SK-N-SH (cell line): ENCODE data around the gene PRLR. TPM values are rescaled to one million over a fixed set of nuclear protein-coding genes. Genes with fewer than 3 reads are reported as not detected.

ENCODE experiments used
- CTCF ChIA-PET: fragments of 300-600, 350-600 bp; formaldehyde crosslinking; extraction: SDS; loops from one replicate; lab custom pipeline; 2021; lab: Yijun Ruan, JAX
- POLR2A ChIA-PET: fragments of 350-600 bp; sonication (Branson Sonifier 250); formaldehyde crosslinking; extraction: SDS; loops from one replicate; lab custom pipeline; 2020; ENCODE audit warnings: antibody characterized with exemption, inconsistent platforms; lab: Yijun Ruan, JAX
- DNase-seq: peaks from one replicate; pipeline ENCODE4 v3.0.0; 2012
- H2AFZ ChIP-seq: fragments of 200-600 bp; sonication (generic); 2 replicates; pipeline ENCODE4 v1.8.1; 2016; ENCODE audit warnings: antibody characterized with exemption, mild to moderate bottlenecking, low read depth
- H3F3A ChIP-seq: fragments of 200-600 bp; sonication (generic); replicated peaks from 2 replicates; pipeline ENCODE3; 2016; ENCODE audit warnings: antibody characterized with exemption, mild to moderate bottlenecking; ENCODE audit not compliant: insufficient read depth
- H3K27ac ChIP-seq, 2 experiments: fragments of 200-500 bp in 1 of 2; fragments of 200-600 bp in 1 of 2; sonication (Bioruptor generic) in 1 of 2; sonication (generic), shearing (Covaris generic) in 1 of 2; 2 replicates each; pipeline versions ENCODE4 v1.5.1 to v1.6.1; 2014 to 2016; ENCODE audit warnings: low read depth in 2 of 2, inconsistent platforms in 1 of 2, low read length in 1 of 2, mild to moderate bottlenecking in 1 of 2, mixed read lengths in 1 of 2
- H3K27me3 ChIP-seq: fragments of 200-600 bp; sonication (generic), shearing (Covaris generic); 2 replicates; pipeline ENCODE4 v1.6.1; 2016; ENCODE audit warnings: mixed run types; ENCODE audit not compliant: insufficient read depth
- H3K36me3 ChIP-seq, 2 experiments: fragments of 200-500 bp in 1 of 2; fragments of 200-600 bp in 1 of 2; sonication (Bioruptor generic) in 1 of 2; sonication (generic) in 1 of 2; replicated peaks in 1 of 2; 2 replicates each; pipeline versions ENCODE3 to v1.5.1; 2014 to 2016; ENCODE audit warnings: low read length in 1 of 2, mild to moderate bottlenecking in 1 of 2; ENCODE audit not compliant: insufficient read depth in 2 of 2, control insufficient read depth in 1 of 2
- H3K4me1 ChIP-seq, 2 experiments: fragments of 200-500 bp in 1 of 2; fragments of 200-600 bp in 1 of 2; sonication (Bioruptor generic) in 1 of 2; sonication (generic), shearing (Covaris generic) in 1 of 2; 2 replicates each; pipeline versions ENCODE4 v1.5.1 to v1.6.1; 2014 to 2016; ENCODE audit warnings: low read depth in 1 of 2, low read length in 1 of 2, mixed run types in 1 of 2; ENCODE audit not compliant: insufficient read depth in 2 of 2, control insufficient read depth in 1 of 2
- H3K4me2 ChIP-seq: fragments of 200-600 bp; sonication (generic), shearing (Covaris generic); 2 replicates; pipeline ENCODE4 v1.6.1; 2017; ENCODE audit warnings: mixed run types
- H3K4me3 ChIP-seq, 2 experiments: fragments of 200-500 bp in 1 of 2; fragments of 200-600 bp in 1 of 2; sonication (Bioruptor generic) in 1 of 2; sonication (generic), shearing (Covaris generic) in 1 of 2; 2 replicates each; pipeline versions ENCODE4 v1.5.1 to v1.8.1; 2014 to 2016; ENCODE audit warnings: low read depth in 2 of 2, inconsistent platforms in 1 of 2, low read length in 1 of 2, mild to moderate bottlenecking in 1 of 2, mixed read lengths in 1 of 2, moderate library complexity in 1 of 2
- H3K79me2 ChIP-seq: fragments of 200-600 bp; sonication (generic); 2 replicates; pipeline ENCODE4 v1.8.1; 2017; ENCODE audit warnings: mild to moderate bottlenecking; ENCODE audit not compliant: insufficient read depth
- H3K9ac ChIP-seq: fragments of 200-600 bp; sonication (generic); 2 replicates; pipeline ENCODE4 v1.6.1; 2017; ENCODE audit warnings: mixed run types
- H3K9me2 ChIP-seq: fragments of 200-600 bp; sonication (generic); 2 replicates; pipeline ENCODE4 v1.6.1; 2017; ENCODE audit warnings: mixed run types
- H3K9me3 ChIP-seq: fragments of 200-600 bp; sonication (generic); 2 replicates; pipeline ENCODE4 v1.6.1; 2017; ENCODE audit warnings: mixed run types, mild to moderate bottlenecking, moderate library complexity
- H4K20me1 ChIP-seq: fragments of 200-600 bp; sonication (generic); 2 replicates; pipeline ENCODE4 v1.6.1; 2017; ENCODE audit warnings: mild to moderate bottlenecking, mixed run types; ENCODE audit not compliant: insufficient read depth
- EP300 ChIP-seq, 2 experiments: IDR thresholded peaks; 2 replicates each; pipeline versions ENCODE4 v1.4.0 to v1.6.1; 2012; ENCODE audit warnings: borderline replicate concordance in 1 of 2, low read depth in 1 of 2, low read length in 1 of 2
- EZH2phosphoT487 ChIP-seq: fragments of 200-600 bp; sonication (generic); IDR thresholded peaks from 2 replicates; pipeline ENCODE4 v1.6.1; 2017; ENCODE audit warnings: low read depth, mixed run types, mild to moderate bottlenecking, antibody characterized with exemption, moderate library complexity, borderline replicate concordance
- FOSL2 ChIP-seq: IDR thresholded peaks from 2 replicates; pipeline ENCODE4 v1.4.0; 2012; ENCODE audit warnings: low read depth, mild to moderate bottlenecking, moderate library complexity, borderline replicate concordance
- FOXM1 ChIP-seq: IDR thresholded peaks from 2 replicates; pipeline ENCODE4 v1.4.0; 2012; ENCODE audit warnings: low read depth, mild to moderate bottlenecking
- JUND ChIP-seq: IDR thresholded peaks from 2 replicates; pipeline ENCODE4 v1.4.0; 2012
- MAX ChIP-seq: IDR thresholded peaks from 2 replicates; pipeline ENCODE4 v1.4.0; 2012; ENCODE audit warnings: low read depth
- MEF2A ChIP-seq: IDR thresholded peaks from 2 replicates; pipeline ENCODE4 v1.4.0; 2012; ENCODE audit warnings: low read depth, borderline replicate concordance
- MXI1 ChIP-seq: IDR thresholded peaks from 2 replicates; pipeline ENCODE4 v1.6.1; 2012; ENCODE audit warnings: mild to moderate bottlenecking, low read depth, low read length, improper control_type of control experiment
- POLR2AphosphoS5 ChIP-seq: IDR thresholded peaks from 2 replicates; pipeline ENCODE4 v1.6.1; 2012; ENCODE audit warnings: low read depth, low read length
- RFX5 ChIP-seq: IDR thresholded peaks from 2 replicates; pipeline ENCODE4 v1.6.1; 2012; ENCODE audit warnings: mild to moderate bottlenecking, improper control_type of control experiment, low read length
- RXRA ChIP-seq: IDR thresholded peaks from 2 replicates; pipeline ENCODE4 v1.4.0; 2012; ENCODE audit warnings: low read depth, mild to moderate bottlenecking, borderline replicate concordance
- TCF12 ChIP-seq: IDR thresholded peaks from 2 replicates; pipeline ENCODE4 v1.4.0; 2012
- WGBS: methylation state at CpG from one replicate; pipeline ENCODE4 v1.1.6; 2017; ENCODE audit warnings: low lambda C conversion rate; 5-methylcytosine and 5-hydroxymethylcytosine counted together
- polyA plus RNA-seq, 3 experiments: library from polyadenylated mRNA; depleted of rRNA; stranded (reverse); fragments of >200 nt; gene quantifications; 2 replicates each; pipeline ENCODE4 v1.2.3, GENCODE V29; 2012

Gene PRLR
- polyA plus RNA-seq (2012; rRNA removed): 0.13 and 0.34 TPM in 2 replicates
- polyA plus RNA-seq (2012; cell fraction: cytosol; rRNA removed): 0.06 and 0.17 TPM in 2 replicates
- 0.01 and 0.15 TPM in 2 replicates for polyA plus RNA-seq (2012; cell fraction: nucleus; rRNA removed)

GRCh38 chr5:35230038-35230611, at the start of gene PRLR:
PRLR (minus strand) TSS chr5:35230487; CDS start chr5:35089620, 140,867 bp downstream.
- H3K9me3 ChIP-seq: no peaks in the 10 kb centered on the region
- H3K4me1 ChIP-seq: peaks cover 0 to 9% of the 10 kb centered on the region in 2 experiments; a peak in 1 of 4 replicates
- no peaks in the 10 kb centered on the region for H3K79me2 ChIP-seq
- CTCF ChIA-PET: interaction anchor here (0.6 to 3.9 kb wide), 8 partner anchors 10 to 696 kb away, joined by 3 to 23 read pairs (median 4); no protein-coding TSS in a partner anchor
- TF ChIP-seq EZH2phosphoT487 (peak; percentile 13; the same call in 1 of the 2 replicates), EP300 (IDR thresholded peaks at IDR 0.05; ENCODE audit: borderline replicate concordance in 1 of 2, low read depth in 1 of 2, low read length in 1 of 2) (no peak)
- H3F3A ChIP-seq: no peaks in the 10 kb centered on the region
- H3K4me3 ChIP-seq: peak within 1 kb of the TSS; percentile 37 to 41; a peak in 3 of 4 replicates
- H3K27me3 ChIP-seq: peaks cover 38% of the 10 kb centered on the region
- peak within 1 kb of the TSS; percentile 49 for H3K4me2 ChIP-seq
- H3K9ac ChIP-seq: no peak within 1 kb of the TSS
- no peaks in the 10 kb centered on the region for H4K20me1 ChIP-seq
- WGBS: under 1% methylated on average over 31 of the region's 42 CpGs
- H3K9me2 ChIP-seq: no peaks in the 10 kb centered on the region
- DNase-seq: peak; percentile 55
- no peak within 1 kb of the TSS for H3K27ac ChIP-seq
- POLR2A ChIA-PET: interaction anchor here (0.6 kb wide), 1 partner anchor 432 kb away, joined by 3 read pairs; no protein-coding TSS in a partner anchor
- H3K36me3 ChIP-seq: no peaks in the 10 kb centered on the region
- H2AFZ ChIP-seq: peak within 1 kb of the TSS; percentile 59; the same call in 1 of the 2 replicates

- H3K36me3 ChIP-seq: no peaks in the 10 kb centered on the region
- ChIA-PET CTCF (no interaction called here), POLR2A (no interaction called here)
- H3K79me2 ChIP-seq: no peaks in the 10 kb centered on the region
- no peaks in the 10 kb centered on the region for H3K4me1 ChIP-seq
- DNase-seq: no peak
- no peak overlapping the region for H2AFZ ChIP-seq
- no peaks in the 10 kb centered on the region for H3K27me3 ChIP-seq
- no peak overlapping the region for H3K9ac ChIP-seq
- no peaks in the 10 kb centered on the region for H3F3A ChIP-seq
- H3K9me3 ChIP-seq: no peaks in the 10 kb centered on the region
- no peak for TF ChIP-seq TCF12
- TF ChIP-seq EP300 (IDR thresholded peaks at IDR 0.05; ENCODE audit: borderline replicate concordance in 1 of 2, low read depth in 1 of 2, low read length in 1 of 2): no peak
- TF ChIP-seq JUND: no peak
- TF ChIP-seq MXI1: no peak
- no peak for TF ChIP-seq FOSL2
- TF ChIP-seq RFX5: no peak
- no peak for TF ChIP-seq MEF2A
- no peak for TF ChIP-seq RXRA
- no peak for TF ChIP-seq MAX
- no peak for TF ChIP-seq POLR2AphosphoS5
- TF ChIP-seq FOXM1: no peak
- H4K20me1 ChIP-seq: no peaks in the 10 kb centered on the region
- H3K4me3 ChIP-seq: no peak overlapping the region
- H3K9me2 ChIP-seq: no peaks in the 10 kb centered on the region
- WGBS: 15% methylated on average over 2 of the region's 2 CpGs
- H3K4me2 ChIP-seq: no peak overlapping the region
- no peak overlapping the region for H3K27ac ChIP-seq
These were observed 44.7 kb upstream of the PRLR start for GRCh38 chr5:35274839-35275509.
